H1 (cell line): ENCODE data around the gene KIF26B. TPM values are rescaled to one million over a fixed set of nuclear protein-coding genes. Genes with fewer than 3 reads are reported as not detected.

ENCODE experiments used
- CTCF ChIA-PET: fragments of 300-600 bp; sonication (Branson Sonifier 250); formaldehyde crosslinking; loops from one replicate; lab custom pipeline; 2021; ENCODE audit not compliant: partially characterized antibody; lab: Charles Lee
- POLR2A ChIA-PET: fragments of 300-600 bp; sonication (Branson Sonifier 250); formaldehyde crosslinking; loops from one replicate; lab custom pipeline; 2021; ENCODE audit warnings: inconsistent platforms; ENCODE audit not compliant: partially characterized antibody; lab: Charles Lee
- DNase-seq, 2 experiments: peaks; one replicate each; pipeline versions ENCODE4 v3.0.0 to v3.0.0-alpha.2; 2010 to 2022; ENCODE audit warnings: low spot score in 2 of 2, low read depth in 1 of 2, mixed read lengths in 1 of 2
- FAIRE-seq: peaks from 2 replicates; lab custom pipeline; 2011; peaks lifted over from hg19 to GRCh38; lab: Jason Lieb, UNC
- H2AFZ ChIP-seq: 2 replicates; pipeline ENCODE4 v1.8.1; 2012; ENCODE audit warnings: low read length, inconsistent platforms
- H2AK5ac ChIP-seq: 2 replicates; pipeline ENCODE4 v1.6.1; 2013; ENCODE audit warnings: low read depth, low read length
- H2BK120ac ChIP-seq: replicated peaks from 2 replicates; pipeline ENCODE3; 2013; ENCODE audit warnings: low read depth, low read length, inconsistent platforms
- H2BK12ac ChIP-seq: 2 replicates; pipeline ENCODE4 v1.6.1; 2013; ENCODE audit warnings: low read depth, low read length
- H2BK15ac ChIP-seq: 2 replicates; pipeline ENCODE4 v1.6.1; 2013; ENCODE audit warnings: low read length
- H2BK20ac ChIP-seq: 2 replicates; pipeline ENCODE4 v1.6.1; 2013; ENCODE audit warnings: low read length
- H2BK5ac ChIP-seq: 2 replicates; pipeline ENCODE4 v1.6.1; 2013; ENCODE audit warnings: low read depth, low read length
- H3K14ac ChIP-seq: 2 replicates; pipeline ENCODE4 v1.6.1; 2013; ENCODE audit warnings: inconsistent platforms; ENCODE audit not compliant: insufficient read length
- H3K18ac ChIP-seq: 2 replicates; pipeline ENCODE4 v1.6.1; 2013; ENCODE audit warnings: low read length; ENCODE audit errors: extremely low read depth
- H3K23ac ChIP-seq: 2 replicates; pipeline ENCODE4 v1.6.1; 2013; ENCODE audit warnings: inconsistent platforms; ENCODE audit not compliant: insufficient read length
- H3K23me2 ChIP-seq: 2 replicates; pipeline ENCODE4 v1.6.1; 2013; ENCODE audit warnings: low read depth, low read length
- H3K27ac ChIP-seq: 2 replicates; pipeline ENCODE4 v1.6.1; 2011; ENCODE audit warnings: low read depth, low read length, inconsistent platforms
- H3K27me3 ChIP-seq, 4 experiments: replicated peaks in 1 of 4; 1 replicate in 1 of 4; 2 replicates in 3 of 4; pipeline versions ENCODE4 v1.6.1 to v1.8.1; 2011 to 2013; ENCODE audit warnings: low read length in 3 of 4, mild to moderate bottlenecking in 3 of 4, inconsistent platforms in 2 of 4, mixed read lengths in 2 of 4, moderate library complexity in 1 of 4; ENCODE audit not compliant: control insufficient read depth in 3 of 4, insufficient read depth in 3 of 4; ENCODE audit errors: extremely low read depth in 1 of 4
- H3K36me3 ChIP-seq, 4 experiments: 2 replicates each; pipeline versions ENCODE4 v1.6.1 to v1.8.1; 2011 to 2013; ENCODE audit warnings: mild to moderate bottlenecking in 4 of 4, low read length in 3 of 4, moderate library complexity in 2 of 4, control low read depth in 1 of 4, inconsistent platforms in 1 of 4; ENCODE audit not compliant: insufficient read depth in 4 of 4, control insufficient read depth in 2 of 4
- H3K4ac ChIP-seq: replicated peaks from 2 replicates; pipeline ENCODE3; 2013; ENCODE audit warnings: low read length, low read depth, mixed read lengths, inconsistent platforms; ENCODE audit not compliant: insufficient read length
- H3K4me1 ChIP-seq, 4 experiments: replicated peaks in 1 of 4; 1 replicate in 1 of 4; 2 replicates in 3 of 4; pipeline versions ENCODE4 v1.6.1 to v1.8.1; 2011 to 2013; ENCODE audit warnings: low read length in 3 of 4, inconsistent platforms in 2 of 4, mixed read lengths in 1 of 4; ENCODE audit not compliant: insufficient read depth in 4 of 4, control insufficient read depth in 3 of 4
- H3K4me2 ChIP-seq, 2 experiments: 2 replicates each; pipeline versions ENCODE4 v1.6.1 to v1.8.1; 2011 to 2013; ENCODE audit warnings: low read depth in 2 of 2, low read length in 2 of 2, control low read depth in 1 of 2, inconsistent platforms in 1 of 2, mild to moderate bottlenecking in 1 of 2; ENCODE audit not compliant: insufficient read depth in 1 of 2
- H3K4me3 ChIP-seq, 4 experiments: fragments of 200-600, 300-600 bp in 1 of 4; sonication (generic), shearing (Covaris generic), sonication (Bioruptor Twin) in 1 of 4; 2 replicates each; pipeline versions ENCODE4 v1.5.1 to v1.8.1; 2011 to 2016; ENCODE audit warnings: low read length in 4 of 4, low read depth in 3 of 4, control low read depth in 2 of 4, inconsistent platforms in 2 of 4, mild to moderate bottlenecking in 2 of 4, mixed read lengths in 1 of 4, moderate library complexity in 1 of 4; ENCODE audit not compliant: insufficient read depth in 2 of 4; ENCODE audit errors: extremely low read depth in 1 of 4
- H3K56ac ChIP-seq: replicated peaks from 2 replicates; pipeline ENCODE3; 2013; ENCODE audit warnings: low read depth, mild to moderate bottlenecking, mixed read lengths, low read length, inconsistent platforms; ENCODE audit not compliant: insufficient read length
- H3K79me1 ChIP-seq: 2 replicates; pipeline ENCODE4 v1.6.1; 2013; ENCODE audit warnings: low read depth, low read length, control low read depth
- H3K79me2 ChIP-seq, 2 experiments: 2 replicates each; pipeline versions ENCODE4 v1.6.1 to v1.8.1; 2012 to 2013; ENCODE audit warnings: low read length in 2 of 2, mild to moderate bottlenecking in 2 of 2, inconsistent platforms in 1 of 2; ENCODE audit not compliant: insufficient read depth in 2 of 2, control insufficient read depth in 1 of 2
- H3K9ac ChIP-seq, 4 experiments: replicated peaks in 1 of 4; 1 replicate in 1 of 4; 2 replicates in 3 of 4; pipeline versions ENCODE4 v1.6.1 to v1.8.1; 2011 to 2013; ENCODE audit warnings: low read depth in 3 of 4, low read length in 3 of 4, control low read depth in 2 of 4, mild to moderate bottlenecking in 2 of 4, moderate library complexity in 2 of 4, inconsistent platforms in 1 of 4; ENCODE audit errors: extremely low read depth in 1 of 4
- H3K9me3 ChIP-seq, 2 experiments: 2 replicates each; pipeline versions ENCODE4 v1.6.1 to v1.8.1; 2012 to 2013; ENCODE audit warnings: mild to moderate bottlenecking in 2 of 2, moderate library complexity in 2 of 2, control low read depth in 1 of 2, inconsistent platforms in 1 of 2, low read depth in 1 of 2, low read length in 1 of 2, mixed read lengths in 1 of 2; ENCODE audit not compliant: insufficient read depth in 2 of 2
- H4K20me1 ChIP-seq, 2 experiments: replicated peaks in 1 of 2; 2 replicates each; pipeline versions ENCODE3 to v1.8.1; 2011 to 2013; ENCODE audit warnings: inconsistent platforms in 2 of 2, low read length in 2 of 2, mild to moderate bottlenecking in 1 of 2; ENCODE audit not compliant: insufficient read depth in 2 of 2, control insufficient read depth in 1 of 2
- H4K5ac ChIP-seq: 2 replicates; pipeline ENCODE4 v1.6.1; 2013; ENCODE audit warnings: low read length, low read depth, mixed read lengths, inconsistent platforms; ENCODE audit not compliant: insufficient read length
- H4K8ac ChIP-seq: 2 replicates; pipeline ENCODE4 v1.8.0; 2013; ENCODE audit warnings: mild to moderate bottlenecking, moderate library complexity, low read length, inconsistent platforms; ENCODE audit not compliant: insufficient read depth; ENCODE audit errors: extremely low read depth
- H4K91ac ChIP-seq: replicated peaks from 2 replicates; pipeline ENCODE3; 2013; ENCODE audit warnings: low read length, mixed read lengths, inconsistent platforms; ENCODE audit not compliant: insufficient read length
- WGBS, 2 experiments: shearing (Covaris generic) in 1 of 2; methylation state at CpG; one replicate each; pipeline versions ENCODE4 v1.1.6 to v1.1.7; 2013 to 2015; ENCODE audit warnings: low lambda C conversion rate in 2 of 2, mixed read lengths in 2 of 2, inconsistent platforms in 1 of 2, low coverage in 1 of 2, missing lambda C conversion rate in 1 of 2; ENCODE audit not compliant: insufficient replicate concordance in 2 of 2, insufficient coverage in 1 of 2, insufficient read length in 1 of 2; ENCODE audit errors: extremely low coverage in 1 of 2, missing lambda C conversion rate in 1 of 2; 5-methylcytosine and 5-hydroxymethylcytosine counted together
- polyA plus RNA-seq, 7 experiments: library from polyadenylated mRNA; depleted of rRNA in 3 of 7; stranded (reverse) in 5 of 7; unstranded in 2 of 7; fragments of >200 nt in 5 of 7; fragments of 200-250 nt in 2 of 7; gene quantifications; 1 replicate in 5 of 7; 2 replicates in 1 of 7; 4 replicates in 1 of 7; pipeline versions ENCODE4 v1.2.1 to v1.2.3, GENCODE V29; 2011 to 2013; ENCODE audit warnings: missing spikeins in 2 of 7, mixed read lengths in 2 of 7
- total RNA-seq: library from RNA; stranded (reverse); fragmentation: NEBNext Ultra II Directional; extraction: Animal tissue kit (Norgen Biotek cat#: 25700); gene quantifications from 2 replicates; pipeline ENCODE4 v1.2.1, GENCODE V29; 2021

Gene KIF26B
- total and polyA plus RNA-seq, 2 of the 8 experiments (the other 6 are each of a cell fraction or from before 2014, with no cell fraction given), result 0.06 to 0.28 TPM

DNA sequence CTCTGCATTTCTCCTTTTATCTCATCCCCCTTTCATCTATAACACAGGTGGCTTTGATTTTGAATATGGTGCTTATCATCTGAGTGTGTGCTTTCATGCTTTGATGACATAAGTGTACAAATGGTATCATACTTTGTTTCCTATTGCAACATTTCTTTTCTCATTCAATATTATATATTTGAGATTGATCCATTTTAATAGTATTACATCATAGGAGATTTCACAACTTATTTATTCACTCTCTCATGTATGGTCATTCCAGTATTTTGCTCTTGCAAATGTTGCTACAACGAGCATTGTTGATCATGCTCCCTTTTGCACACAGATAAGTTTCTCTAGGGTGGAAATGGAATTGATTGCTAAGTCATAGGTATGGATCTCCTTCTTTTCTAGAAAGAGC, 302.8 kb downstream of the KIF26B start:
- Histone ChIP-seq H3K56ac (no peak overlapping the region), H3K18ac (no peak overlapping the region), H3K27me3 (no peaks in the 10 kb centered on the region), H4K20me1 (no peaks in the 10 kb centered on the region), H2BK5ac (no peak overlapping the region), H4K8ac (no peak overlapping the region), H3K9me3 (no peaks in the 10 kb centered on the region), H2AFZ (no peak overlapping the region), H4K5ac (no peak overlapping the region), H3K9ac (no peak overlapping the region), H3K4ac (no peak overlapping the region), H3K27ac (no peak overlapping the region), H3K79me1 (no peaks in the 10 kb centered on the region), H3K4me3 (no peak overlapping the region), H3K4me1 (peaks cover 0 to 4% (median 0%) of the 10 kb centered on the region in 4 experiments; a peak in 1 of 7 replicates), H2BK20ac (no peak overlapping the region), H3K79me2 (no peaks in the 10 kb centered on the region), H3K36me3 (no peaks in the 10 kb centered on the region), H4K91ac (no peak overlapping the region), H2BK12ac (no peak overlapping the region), H2BK120ac (no peak overlapping the region), H3K14ac (no peak overlapping the region), H2BK15ac (no peak overlapping the region), H3K23me2 (no peaks in the 10 kb centered on the region), H3K4me2 (no peak overlapping the region), H2AK5ac (no peak overlapping the region), H3K23ac (no peak overlapping the region)
- FAIRE-seq (no peak), DNase-seq (no peak)
- WGBS, 2 experiments, result 93% methylated on average over 1 of the region's 1 CpG; no CpG with 5 or more reads in 1 of the 2 experiments
- POLR2A ChIA-PET, result no interaction called here
- CTCF ChIA-PET, result no interaction called here
